Measurements from ENCODE around the gene MTMR1. TPM values are rescaled to one million over a fixed set of nuclear protein-coding genes. Genes with fewer than 3 reads are reported as not detected.

Gene MTMR1
- total and polyA plus RNA-seq, 2 donors (not counting 3 experiments of a cell fraction or from before 2014, with no cell fraction given): 17.1 to 20.3 TPM

- intact Hi-C loops (cut with micrococcal nuclease) (no loop called here), dilution Hi-C loops (cut with MboI; ENCODE audit: extremely low pct_ligation_motif_present, low sequenced_read_pairs) (no loop called here)
- H3K9me1 ChIP-seq (replicated peaks; ENCODE audit: control insufficient read depth, extremely low read depth, insufficient read depth, low read length): no peaks in the 10 kb centered on the region
- POLR2A ChIA-PET: no interaction called here
- no peak overlapping the region for H3K9ac ChIP-seq (replicated peaks; ENCODE audit: extremely low read depth, insufficient read depth, low read length)
- H3K27ac ChIP-seq (ENCODE audit: insufficient read depth, low read depth, low read length): no peak overlapping the region
- CTCF ChIA-PET: interaction anchor here (1.1 kb wide), 1 partner anchor 13 kb away, joined by 3 read pairs; no protein-coding TSS in a partner anchor
- no peaks in the 10 kb centered on the region for H3K27me3 ChIP-seq (ENCODE audit: control insufficient read depth in 2 of 2, insufficient read depth in 2 of 2, low read length in 2 of 2)
- H3K4me2 ChIP-seq (ENCODE audit: insufficient read depth, low read length): no peak overlapping the region
- FAIRE-seq (no peak), DNase-seq (ENCODE audit: low read depth, low spot score) (no peak)
- no peak for TF ChIP-seq FOS (IDR thresholded peaks at IDR 0.05; ENCODE audit: borderline replicate concordance, insufficient read depth, low read length)
- no peak for TF ChIP-seq EZH2 (IDR thresholded peaks at IDR 0.05; ENCODE audit: borderline replicate concordance, low read depth, low read length, severe bottlenecking)
- TF ChIP-seq POLR2A (IDR thresholded peaks at IDR 0.05; ENCODE audit: low read depth, low read length): no peak
- TF ChIP-seq POLR2AphosphoS5 (IDR thresholded peaks at IDR 0.05; ENCODE audit: insufficient read depth, low read depth, low read length): no peak
- TF ChIP-seq CTCF (IDR thresholded peaks at IDR 0.05; ENCODE audit: extremely low read depth in 1 of 2, insufficient read depth in 1 of 2, low read depth in 1 of 2, low read length in 2 of 2): no peak
- no peak for TF ChIP-seq MYC (IDR thresholded peaks at IDR 0.05; ENCODE audit: low read depth, low read length)
- TF ChIP-seq GATA2 (IDR thresholded peaks at IDR 0.05; ENCODE audit: insufficient read depth, insufficient read length, low read depth, low read length): no peak
- no peak for TF ChIP-seq MAX (IDR thresholded peaks at IDR 0.05; ENCODE audit: insufficient read depth, insufficient read length)
- TF ChIP-seq JUN (IDR thresholded peaks at IDR 0.05; ENCODE audit: borderline replicate concordance, insufficient read depth, insufficient read length, low read depth): no peak
- no peaks in the 10 kb centered on the region for H4K20me1 ChIP-seq (replicated peaks; ENCODE audit: control insufficient read depth, extremely low read depth, insufficient read depth, low read length)
- no peaks in the 10 kb centered on the region for H3K9me3 ChIP-seq (replicated peaks; ENCODE audit: control insufficient read depth, insufficient read depth, low read length)
- no TSS peak for BruUV-seq (replicated peaks)
- peaks cover 13% of the 10 kb centered on the region for H3K4me1 ChIP-seq (ENCODE audit: control insufficient read depth, extremely low read depth, insufficient read depth, low read length)
- H2AFZ ChIP-seq (ENCODE audit: low read depth, low read length): no peak overlapping the region
- H3K79me2 ChIP-seq (ENCODE audit: control insufficient read depth, insufficient read depth, low read length): peaks cover 42% of the 10 kb centered on the region
- no peak overlapping the region for H3K4me3 ChIP-seq (replicated peaks in 1 of 3; ENCODE audit: insufficient read depth in 1 of 3, low read depth in 1 of 3, low read length in 3 of 3)
- no peaks in the 10 kb centered on the region for H3K36me3 ChIP-seq (ENCODE audit: control insufficient read depth in 2 of 2, extremely low read depth in 1 of 2, insufficient read depth in 2 of 2, low read length in 2 of 2)
Observed at GRCh38 chrX:150696331-150696730, 3.1 kb downstream of the MTMR1 start.

All from endothelial cell of umbilical vein (primary cell).